SK-N-SH (cell line): ENCODE results near the gene ARHGAP45. TPM values are rescaled to one million over a fixed set of nuclear protein-coding genes. Genes with fewer than 3 reads are reported as not detected.

Source experiments
- CTCF ChIA-PET: fragments of 300-600, 350-600 bp; formaldehyde crosslinking; extraction: SDS; loops from one replicate; lab custom pipeline; 2021; lab: Yijun Ruan, JAX
- POLR2A ChIA-PET: fragments of 350-600 bp; sonication (Branson Sonifier 250); formaldehyde crosslinking; extraction: SDS; loops from one replicate; lab custom pipeline; 2020; ENCODE audit warnings: antibody characterized with exemption, inconsistent platforms; lab: Yijun Ruan, JAX
- DNase-seq: peaks from one replicate; pipeline ENCODE4 v3.0.0; 2012
- H2AFZ ChIP-seq: fragments of 200-600 bp; sonication (generic); 2 replicates; pipeline ENCODE4 v1.8.1; 2016; ENCODE audit warnings: antibody characterized with exemption, mild to moderate bottlenecking, low read depth
- H3F3A ChIP-seq: fragments of 200-600 bp; sonication (generic); replicated peaks from 2 replicates; pipeline ENCODE3; 2016; ENCODE audit warnings: antibody characterized with exemption, mild to moderate bottlenecking; ENCODE audit not compliant: insufficient read depth
- H3K27ac ChIP-seq, 2 experiments: fragments of 200-500 bp in 1 of 2; fragments of 200-600 bp in 1 of 2; sonication (Bioruptor generic) in 1 of 2; sonication (generic), shearing (Covaris generic) in 1 of 2; 2 replicates each; pipeline versions ENCODE4 v1.5.1 to v1.6.1; 2014 to 2016; ENCODE audit warnings: low read depth in 2 of 2, inconsistent platforms in 1 of 2, low read length in 1 of 2, mild to moderate bottlenecking in 1 of 2, mixed read lengths in 1 of 2
- H3K27me3 ChIP-seq: fragments of 200-600 bp; sonication (generic), shearing (Covaris generic); 2 replicates; pipeline ENCODE4 v1.6.1; 2016; ENCODE audit warnings: mixed run types; ENCODE audit not compliant: insufficient read depth
- H3K36me3 ChIP-seq, 2 experiments: fragments of 200-500 bp in 1 of 2; fragments of 200-600 bp in 1 of 2; sonication (Bioruptor generic) in 1 of 2; sonication (generic) in 1 of 2; replicated peaks in 1 of 2; 2 replicates each; pipeline versions ENCODE3 to v1.5.1; 2014 to 2016; ENCODE audit warnings: low read length in 1 of 2, mild to moderate bottlenecking in 1 of 2; ENCODE audit not compliant: insufficient read depth in 2 of 2, control insufficient read depth in 1 of 2
- H3K4me1 ChIP-seq, 2 experiments: fragments of 200-500 bp in 1 of 2; fragments of 200-600 bp in 1 of 2; sonication (Bioruptor generic) in 1 of 2; sonication (generic), shearing (Covaris generic) in 1 of 2; 2 replicates each; pipeline versions ENCODE4 v1.5.1 to v1.6.1; 2014 to 2016; ENCODE audit warnings: low read depth in 1 of 2, low read length in 1 of 2, mixed run types in 1 of 2; ENCODE audit not compliant: insufficient read depth in 2 of 2, control insufficient read depth in 1 of 2
- H3K4me2 ChIP-seq: fragments of 200-600 bp; sonication (generic), shearing (Covaris generic); 2 replicates; pipeline ENCODE4 v1.6.1; 2017; ENCODE audit warnings: mixed run types
- H3K4me3 ChIP-seq, 2 experiments: fragments of 200-500 bp in 1 of 2; fragments of 200-600 bp in 1 of 2; sonication (Bioruptor generic) in 1 of 2; sonication (generic), shearing (Covaris generic) in 1 of 2; 2 replicates each; pipeline versions ENCODE4 v1.5.1 to v1.8.1; 2014 to 2016; ENCODE audit warnings: low read depth in 2 of 2, inconsistent platforms in 1 of 2, low read length in 1 of 2, mild to moderate bottlenecking in 1 of 2, mixed read lengths in 1 of 2, moderate library complexity in 1 of 2
- H3K79me2 ChIP-seq: fragments of 200-600 bp; sonication (generic); 2 replicates; pipeline ENCODE4 v1.8.1; 2017; ENCODE audit warnings: mild to moderate bottlenecking; ENCODE audit not compliant: insufficient read depth
- H3K9ac ChIP-seq: fragments of 200-600 bp; sonication (generic); 2 replicates; pipeline ENCODE4 v1.6.1; 2017; ENCODE audit warnings: mixed run types
- H3K9me2 ChIP-seq: fragments of 200-600 bp; sonication (generic); 2 replicates; pipeline ENCODE4 v1.6.1; 2017; ENCODE audit warnings: mixed run types
- H3K9me3 ChIP-seq: fragments of 200-600 bp; sonication (generic); 2 replicates; pipeline ENCODE4 v1.6.1; 2017; ENCODE audit warnings: mixed run types, mild to moderate bottlenecking, moderate library complexity
- H4K20me1 ChIP-seq: fragments of 200-600 bp; sonication (generic); 2 replicates; pipeline ENCODE4 v1.6.1; 2017; ENCODE audit warnings: mild to moderate bottlenecking, mixed run types; ENCODE audit not compliant: insufficient read depth
- ELF1 ChIP-seq: IDR thresholded peaks from 2 replicates; pipeline ENCODE4 v1.4.0; 2012
- EP300 ChIP-seq, 2 experiments: IDR thresholded peaks; 2 replicates each; pipeline versions ENCODE4 v1.4.0 to v1.6.1; 2012; ENCODE audit warnings: borderline replicate concordance in 1 of 2, low read depth in 1 of 2, low read length in 1 of 2
- FOSL2 ChIP-seq: IDR thresholded peaks from 2 replicates; pipeline ENCODE4 v1.4.0; 2012; ENCODE audit warnings: low read depth, mild to moderate bottlenecking, moderate library complexity, borderline replicate concordance
- GABPA ChIP-seq: IDR thresholded peaks from 2 replicates; pipeline ENCODE4 v1.4.0; 2012; ENCODE audit warnings: low read depth, mild to moderate bottlenecking
- GATA2 ChIP-seq: sonication (generic); formaldehyde crosslinking; IDR thresholded peaks from 2 replicates; pipeline ENCODE4 v1.5.0; 2020; ENCODE audit warnings: mild to moderate bottlenecking, missing genetic modification reagents
- MAX ChIP-seq: IDR thresholded peaks from 2 replicates; pipeline ENCODE4 v1.4.0; 2012; ENCODE audit warnings: low read depth
- MEF2A ChIP-seq: IDR thresholded peaks from 2 replicates; pipeline ENCODE4 v1.4.0; 2012; ENCODE audit warnings: low read depth, borderline replicate concordance
- MXI1 ChIP-seq: IDR thresholded peaks from 2 replicates; pipeline ENCODE4 v1.6.1; 2012; ENCODE audit warnings: mild to moderate bottlenecking, low read depth, low read length, improper control_type of control experiment
- PBX3 ChIP-seq: IDR thresholded peaks from 2 replicates; pipeline ENCODE4; 2012
- RAD21 ChIP-seq: IDR thresholded peaks from 2 replicates; pipeline ENCODE4 v1.6.1; 2012; ENCODE audit warnings: mild to moderate bottlenecking, low read length
- RCOR1 ChIP-seq: fragments of 150-350 bp; IDR thresholded peaks from 2 replicates; pipeline ENCODE4 v1.6.1; 2017; ENCODE audit warnings: antibody characterized with exemption, low read length
- SIN3A ChIP-seq: IDR thresholded peaks from 2 replicates; pipeline ENCODE4 v1.6.1; 2012; ENCODE audit warnings: low read depth, mild to moderate bottlenecking, low read length, moderate library complexity, borderline replicate concordance
- SMC3 ChIP-seq: IDR thresholded peaks from 2 replicates; pipeline ENCODE4 v1.6.1; 2012; ENCODE audit warnings: low read depth, low read length, improper control_type of control experiment
- TCF12 ChIP-seq: IDR thresholded peaks from 2 replicates; pipeline ENCODE4 v1.4.0; 2012
- USF1 ChIP-seq: IDR thresholded peaks from 2 replicates; pipeline ENCODE4 v1.4.0; 2012; ENCODE audit warnings: low read depth, borderline replicate concordance
- ZBTB33 ChIP-seq: IDR thresholded peaks from 2 replicates; pipeline ENCODE4 v1.4.0; 2012; ENCODE audit warnings: low read depth, borderline replicate concordance
- WGBS: methylation state at CpG from one replicate; pipeline ENCODE4 v1.1.6; 2017; ENCODE audit warnings: low lambda C conversion rate; 5-methylcytosine and 5-hydroxymethylcytosine counted together
- polyA plus RNA-seq, 3 experiments: library from polyadenylated mRNA; depleted of rRNA; stranded (reverse); fragments of >200 nt; gene quantifications; 2 replicates each; pipeline ENCODE4 v1.2.3, GENCODE V29; 2012

ARHGAP45 gene
- polyA plus RNA-seq, 1 of the 3 experiments (the other 2 are of a cell fraction), result 4.2 TPM

GRCh38 chr19:1061987-1062386 is 5.0 kb upstream of the ARHGAP45 start:
- H3K79me2 ChIP-seq, result no peaks in the 10 kb centered on the region
- POLR2A ChIA-PET, result no interaction called here

GRCh38 chr19:1062387-1063029 is 4.5 kb upstream of the ARHGAP45 start:
- WGBS, result 86% methylated on average over 17 of the region's 17 CpGs
- ChIA-PET POLR2A (no interaction called here), CTCF (no interaction called here)
- Histone ChIP-seq H3K79me2 (no peaks in the 10 kb centered on the region), H3K4me3 (no peak overlapping the region), H3K27me3 (peaks cover 2% of the 10 kb centered on the region; the same call in 1 of the 2 replicates), H3K36me3 (no peaks in the 10 kb centered on the region), H3K9me3 (peaks cover 3% of the 10 kb centered on the region; the same call in 1 of the 2 replicates), H4K20me1 (no peaks in the 10 kb centered on the region), H3K4me1 (peaks cover 0 to 18% of the 10 kb centered on the region in 2 experiments; a peak in 1 of 4 replicates), H3K27ac (no peak overlapping the region), H3F3A (peaks cover 7% of the 10 kb centered on the region), H3K9ac (no peak overlapping the region), H3K9me2 (no peaks in the 10 kb centered on the region), H2AFZ (no peak overlapping the region), H3K4me2 (no peak overlapping the region)
- peak; percentile 59 for DNase-seq
- TF ChIP-seq ELF1, result no peak

More at GRCh38 chr19:1061987-1062386, 5.0 kb upstream of the ARHGAP45 start:
- H3K27me3 ChIP-seq, result no peaks in the 10 kb centered on the region; the same call in 1 of the 2 replicates
- H3K4me3 ChIP-seq, result no peak overlapping the region
- H3K4me1 ChIP-seq, result peaks cover 0 to 17% of the 10 kb centered on the region in 2 experiments; a peak in 1 of 4 replicates
- WGBS, result 94% methylated on average over 14 of the region's 20 CpGs
- no peak overlapping the region for H2AFZ ChIP-seq
- H3F3A ChIP-seq, result peaks cover 7% of the 10 kb centered on the region
- DNase-seq, result no peak
- H3K36me3 ChIP-seq, result no peaks in the 10 kb centered on the region
- no peak overlapping the region for H3K9ac ChIP-seq
- no peaks in the 10 kb centered on the region for H3K9me2 ChIP-seq
- CTCF ChIA-PET, result no interaction called here
- H4K20me1 ChIP-seq, result no peaks in the 10 kb centered on the region
- H3K4me2 ChIP-seq, result no peak overlapping the region
- no peak overlapping the region for H3K27ac ChIP-seq
- TF ChIP-seq MAX (no peak), RAD21 (no peak), GATA2 (CRISPR knock-in tag) (no peak), RCOR1 (no peak), FOSL2 (no peak)
- peaks cover 8% of the 10 kb centered on the region; the same call in 1 of the 2 replicates for H3K9me3 ChIP-seq

GRCh38 chr19:1063030-1063908 is 3.7 kb upstream of the ARHGAP45 start:
- no peak overlapping the region for H3K9ac ChIP-seq
- H3K79me2 ChIP-seq, result no peaks in the 10 kb centered on the region
- no peak overlapping the region for H3K4me3 ChIP-seq
- H3K27me3 ChIP-seq, result peaks cover 10% of the 10 kb centered on the region; the same call in 1 of the 2 replicates
- ChIA-PET POLR2A (no interaction called here), CTCF (no interaction called here)
- peaks cover 0 to 20% of the 10 kb centered on the region in 2 experiments; a peak in 1 of 4 replicates for H3K4me1 ChIP-seq
- H3F3A ChIP-seq, result peaks cover 7% of the 10 kb centered on the region
- no peak overlapping the region for H3K4me2 ChIP-seq
- no peaks in the 10 kb centered on the region for H3K36me3 ChIP-seq
- H3K9me2 ChIP-seq, result no peaks in the 10 kb centered on the region
- DNase-seq, result peak; percentile 64
- no peaks in the 10 kb centered on the region for H3K9me3 ChIP-seq
- H3K27ac ChIP-seq, result no peak overlapping the region
- 85% methylated on average over 27 of the region's 37 CpGs for WGBS
- no peaks in the 10 kb centered on the region for H4K20me1 ChIP-seq
- H2AFZ ChIP-seq, result no peak overlapping the region
- TF ChIP-seq SMC3 (no peak), SIN3A (no peak), RAD21 (no peak), MEF2A (no peak), FOSL2 (no peak), ELF1 (no peak), MXI1 (no peak), ZBTB33 (no peak), GABPA (no peak), PBX3 (no peak), TCF12 (no peak), EP300 (IDR thresholded peaks at IDR 0.05; ENCODE audit: borderline replicate concordance in 1 of 2, low read depth in 1 of 2, low read length in 1 of 2) (no peak), USF1 (no peak), RCOR1 (no peak)
